GM12801 (cell line): ENCODE measurements around the gene TCHH.

Source experiments
- CTCF ChIP-seq: IDR thresholded peaks from one replicate; pipeline ENCODE4 v1.5.1; 2011; ENCODE audit warnings: control low read depth; ENCODE audit not compliant: insufficient read length; ENCODE audit errors: extremely low read depth

The TCHH gene

GRCh38 chr1:152072311-152072710 is 42.9 kb downstream of the TCHH start:
- no peak for TF ChIP-seq CTCF

DNA sequence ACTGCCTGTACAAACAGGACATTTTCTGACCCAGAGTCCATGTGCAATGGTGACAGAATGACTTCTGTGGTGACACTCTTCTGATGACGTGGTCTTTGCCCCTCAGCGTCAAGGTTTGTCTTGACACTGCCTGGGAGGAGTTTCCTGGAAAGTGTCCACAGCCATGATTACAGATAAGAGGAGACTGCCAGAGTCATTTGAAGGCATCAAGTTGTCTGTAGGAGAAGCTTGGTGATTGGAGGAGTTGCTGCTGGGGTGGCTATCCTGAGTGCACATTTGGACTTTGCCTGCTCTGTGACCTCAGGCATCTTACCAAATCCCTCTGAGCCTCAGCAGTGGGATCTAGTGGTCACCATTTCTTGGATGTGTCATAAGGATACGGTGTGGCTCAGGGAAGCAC is 44.1 kb downstream of the TCHH start:
- no peak for TF ChIP-seq CTCF

- no peak for TF ChIP-seq CTCF
These were observed 47.3 kb downstream of the TCHH start for GRCh38 chr1:152067929-152068328.

DNA sequence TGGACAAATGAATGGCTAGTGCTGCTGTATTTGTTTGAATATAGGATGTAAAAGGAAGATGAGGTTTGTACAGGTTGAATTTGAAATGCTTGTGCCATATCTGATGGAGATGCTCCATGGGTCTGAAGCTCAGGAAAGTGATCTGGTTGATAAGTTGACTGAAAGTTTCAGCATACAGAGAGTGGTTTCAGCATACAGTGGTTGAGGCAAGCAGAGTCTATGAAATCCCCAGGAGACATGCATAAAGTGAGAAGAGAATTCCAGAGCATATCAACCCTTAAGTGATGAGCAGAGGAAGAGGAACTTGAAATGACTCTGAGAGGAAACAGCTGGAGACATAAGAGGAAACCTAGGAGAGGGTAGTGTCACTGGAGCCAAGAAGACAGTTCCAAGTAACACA is 48.1 kb downstream of the TCHH start:
- no peak for TF ChIP-seq CTCF

- TF ChIP-seq CTCF: no peak
These were observed 53.3 kb downstream of the TCHH start for GRCh38 chr1:152061952-152062351.
